Measurements from ENCODE around the gene NOS3. TPM values are rescaled to one million over a fixed set of nuclear protein-coding genes. Genes with fewer than 3 reads are reported as not detected.
A peak's percentile ranks its signal among the peaks of the same experiment; 100 is the strongest.

NOS3 gene
- total and polyA plus RNA-seq, 2 of the 13 experiments (the other 11 are each of a cell fraction or from before 2014, with no cell fraction given): 3.7 to 7.5 TPM

DNA sequence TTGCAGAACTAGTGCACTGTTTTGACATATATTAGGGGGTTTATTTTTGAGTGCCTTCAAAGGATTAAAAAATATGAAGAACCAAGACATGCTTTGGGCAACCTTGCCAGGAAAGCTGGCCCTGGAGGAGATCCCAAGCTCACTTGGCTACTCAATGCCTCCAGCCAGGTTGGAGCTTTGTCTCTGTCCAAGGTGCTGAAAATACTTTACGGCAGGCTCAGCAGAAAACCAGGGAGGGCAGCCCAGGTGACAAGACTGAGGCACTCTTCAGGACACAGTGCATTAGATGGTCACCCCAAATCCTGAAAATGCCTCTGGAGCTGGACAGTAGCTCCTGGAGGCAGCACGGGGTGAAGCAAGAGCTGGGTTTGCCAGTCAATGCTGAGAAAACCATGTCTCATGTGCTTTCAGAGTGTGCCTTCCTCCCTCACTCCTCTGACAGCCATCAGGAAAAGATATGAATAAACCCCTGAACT lies 6.9 kb upstream of the NOS3 start (continued):
- TF ChIP-seq TSC22D2 (CRISPR knock-in tag; IDR thresholded peaks at IDR 0.05; ENCODE audit: borderline replicate concordance) (peak; percentile 80; the same call in 1 of the 2 replicates), GATAD1 (CRISPR knock-in tag; IDR thresholded peaks at IDR 0.05) (0 out of 2 replicates have a peak, but pooled peaks have one; percentile 21), ZMYM2 (CRISPR knock-in tag; IDR thresholded peaks at IDR 0.05) (no peak), SMAD3 (CRISPR knock-in tag; IDR thresholded peaks at IDR 0.05) (0 out of 2 replicates have a peak, but pooled peaks have one; percentile 47), NCOA1 (CRISPR knock-in tag; IDR thresholded peaks at IDR 0.05) (no peak), ZFP37 (CRISPR knock-in tag; IDR thresholded peaks at IDR 0.05; ENCODE audit: borderline replicate concordance) (peak; percentile 45; the same call in 1 of the 2 replicates), SALL1 (CRISPR knock-in tag; IDR thresholded peaks at IDR 0.05) (peak; percentile 68), CEBPB (IDR thresholded peaks at IDR 0.05; ENCODE audit: borderline replicate concordance, low read depth, low read length) (no peak), RFX5 (IDR thresholded peaks at IDR 0.05; ENCODE audit: low read depth, low read length) (no peak), STAT5B (CRISPR knock-in tag; IDR thresholded peaks at IDR 0.05) (0 out of 2 replicates have a peak, but pooled peaks have one; percentile 46), WIZ (CRISPR knock-in tag; IDR thresholded peaks at IDR 0.05) (peak; percentile 87; the same call in 1 of the 2 replicates), MAFK (conservative IDR thresholded peaks at IDR 0.05 in 1 of 2, IDR thresholded peaks at IDR 0.05 in 1 of 2; ENCODE audit: low read length in 2 of 2) (peak; percentile 47 to 61; a peak in 3 of 4 replicates), YY1 (IDR thresholded peaks at IDR 0.05; ENCODE audit: insufficient read depth, insufficient replicate concordance, low read depth, low read length) (no peak), ZFYVE20 (CRISPR knock-in tag; IDR thresholded peaks at IDR 0.05; ENCODE audit: borderline replicate concordance, low read depth) (no peak), SIX4 (CRISPR knock-in tag; IDR thresholded peaks at IDR 0.05) (0 out of 2 replicates have a peak, but pooled peaks have one; percentile 25)
- TF ChIP-seq, protein P1, sequence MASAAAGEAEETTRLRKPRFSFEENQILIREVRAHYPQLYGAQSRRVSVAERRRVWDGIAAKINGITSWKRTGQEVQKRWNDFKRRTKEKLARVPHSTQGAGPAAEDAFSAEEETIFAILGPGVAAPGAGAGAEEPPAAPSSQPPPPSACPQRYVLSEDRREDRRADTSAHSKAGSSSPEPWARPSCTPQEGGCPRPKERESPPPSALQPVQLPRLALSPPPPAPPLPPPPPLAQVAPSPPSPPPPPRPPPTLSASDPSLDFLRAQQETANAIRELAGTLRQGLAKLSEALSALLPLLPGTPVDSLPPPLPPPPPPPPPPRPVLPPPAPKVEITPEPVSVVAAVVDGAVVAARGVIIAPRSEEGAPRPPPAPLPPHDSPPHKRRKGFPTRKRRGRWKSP (CRISPR knock-in tag; IDR thresholded peaks at IDR 0.05): 0 out of 2 replicates have a peak, but pooled peaks have one; percentile 36
- TF ChIP-seq, protein P2, sequence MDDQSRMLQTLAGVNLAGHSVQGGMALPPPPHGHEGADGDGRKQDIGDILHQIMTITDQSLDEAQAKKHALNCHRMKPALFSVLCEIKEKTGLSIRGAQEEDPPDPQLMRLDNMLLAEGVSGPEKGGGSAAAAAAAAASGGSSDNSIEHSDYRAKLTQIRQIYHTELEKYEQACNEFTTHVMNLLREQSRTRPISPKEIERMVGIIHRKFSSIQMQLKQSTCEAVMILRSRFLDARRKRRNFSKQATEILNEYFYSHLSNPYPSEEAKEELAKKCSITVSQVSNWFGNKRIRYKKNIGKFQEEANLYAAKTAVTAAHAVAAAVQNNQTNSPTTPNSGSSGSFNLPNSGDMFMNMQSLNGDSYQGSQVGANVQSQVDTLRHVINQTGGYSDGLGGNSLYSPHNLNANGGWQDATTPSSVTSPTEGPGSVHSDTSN (CRISPR knock-in tag; IDR thresholded peaks at IDR 0.05; ENCODE audit: borderline replicate concordance): peak; percentile 69; the same call in 1 of the 2 replicates
- TF ChIP-seq, protein P3, sequence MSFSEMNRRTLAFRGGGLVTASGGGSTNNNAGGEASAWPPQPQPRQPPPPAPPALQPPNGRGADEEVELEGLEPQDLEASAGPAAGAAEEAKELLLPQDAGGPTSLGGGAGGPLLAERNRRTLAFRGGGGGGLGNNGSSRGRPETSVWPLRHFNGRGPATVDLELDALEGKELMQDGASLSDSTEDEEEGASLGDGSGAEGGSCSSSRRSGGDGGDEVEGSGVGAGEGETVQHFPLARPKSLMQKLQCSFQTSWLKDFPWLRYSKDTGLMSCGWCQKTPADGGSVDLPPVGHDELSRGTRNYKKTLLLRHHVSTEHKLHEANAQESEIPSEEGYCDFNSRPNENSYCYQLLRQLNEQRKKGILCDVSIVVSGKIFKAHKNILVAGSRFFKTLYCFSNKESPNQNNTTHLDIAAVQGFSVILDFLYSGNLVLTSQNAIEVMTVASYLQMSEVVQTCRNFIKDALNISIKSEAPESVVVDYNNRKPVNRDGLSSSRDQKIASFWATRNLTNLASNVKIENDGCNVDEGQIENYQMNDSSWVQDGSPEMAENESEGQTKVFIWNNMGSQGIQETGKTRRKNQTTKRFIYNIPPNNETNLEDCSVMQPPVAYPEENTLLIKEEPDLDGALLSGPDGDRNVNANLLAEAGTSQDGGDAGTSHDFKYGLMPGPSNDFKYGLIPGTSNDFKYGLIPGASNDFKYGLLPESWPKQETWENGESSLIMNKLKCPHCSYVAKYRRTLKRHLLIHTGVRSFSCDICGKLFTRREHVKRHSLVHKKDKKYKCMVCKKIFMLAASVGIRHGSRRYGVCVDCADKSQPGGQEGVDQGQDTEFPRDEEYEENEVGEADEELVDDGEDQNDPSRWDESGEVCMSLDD (CRISPR knock-in tag; IDR thresholded peaks at IDR 0.05; ENCODE audit: borderline replicate concordance): 0 out of 2 replicates have a peak, but pooled peaks have one; percentile 47
- TF ChIP-seq, protein P4, sequence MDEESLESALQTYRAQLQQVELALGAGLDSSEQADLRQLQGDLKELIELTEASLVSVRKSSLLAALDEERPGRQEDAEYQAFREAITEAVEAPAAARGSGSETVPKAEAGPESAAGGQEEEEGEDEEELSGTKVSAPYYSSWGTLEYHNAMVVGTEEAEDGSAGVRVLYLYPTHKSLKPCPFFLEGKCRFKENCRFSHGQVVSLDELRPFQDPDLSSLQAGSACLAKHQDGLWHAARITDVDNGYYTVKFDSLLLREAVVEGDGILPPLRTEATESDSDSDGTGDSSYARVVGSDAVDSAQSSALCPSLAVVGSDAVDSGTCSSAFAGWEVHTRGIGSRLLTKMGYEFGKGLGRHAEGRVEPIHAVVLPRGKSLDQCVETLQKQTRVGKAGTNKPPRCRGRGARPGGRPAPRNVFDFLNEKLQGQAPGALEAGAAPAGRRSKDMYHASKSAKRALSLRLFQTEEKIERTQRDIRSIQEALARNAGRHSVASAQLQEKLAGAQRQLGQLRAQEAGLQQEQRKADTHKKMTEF (CRISPR knock-in tag; IDR thresholded peaks at IDR 0.05): peak; percentile 18; the same call in 1 of the 2 replicates
- TF ChIP-seq, protein P5, sequence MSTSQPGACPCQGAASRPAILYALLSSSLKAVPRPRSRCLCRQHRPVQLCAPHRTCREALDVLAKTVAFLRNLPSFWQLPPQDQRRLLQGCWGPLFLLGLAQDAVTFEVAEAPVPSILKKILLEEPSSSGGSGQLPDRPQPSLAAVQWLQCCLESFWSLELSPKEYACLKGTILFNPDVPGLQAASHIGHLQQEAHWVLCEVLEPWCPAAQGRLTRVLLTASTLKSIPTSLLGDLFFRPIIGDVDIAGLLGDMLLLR (CRISPR knock-in tag; IDR thresholded peaks at IDR 0.05): no peak
- TF ChIP-seq, protein P6, sequence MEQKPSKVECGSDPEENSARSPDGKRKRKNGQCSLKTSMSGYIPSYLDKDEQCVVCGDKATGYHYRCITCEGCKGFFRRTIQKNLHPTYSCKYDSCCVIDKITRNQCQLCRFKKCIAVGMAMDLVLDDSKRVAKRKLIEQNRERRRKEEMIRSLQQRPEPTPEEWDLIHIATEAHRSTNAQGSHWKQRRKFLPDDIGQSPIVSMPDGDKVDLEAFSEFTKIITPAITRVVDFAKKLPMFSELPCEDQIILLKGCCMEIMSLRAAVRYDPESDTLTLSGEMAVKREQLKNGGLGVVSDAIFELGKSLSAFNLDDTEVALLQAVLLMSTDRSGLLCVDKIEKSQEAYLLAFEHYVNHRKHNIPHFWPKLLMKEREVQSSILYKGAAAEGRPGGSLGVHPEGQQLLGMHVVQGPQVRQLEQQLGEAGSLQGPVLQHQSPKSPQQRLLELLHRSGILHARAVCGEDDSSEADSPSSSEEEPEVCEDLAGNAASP (CRISPR knock-in tag; IDR thresholded peaks at IDR 0.05; ENCODE audit: borderline replicate concordance): 0 out of 2 replicates have a peak, but pooled peaks have one; percentile 61
